K562 (cell line): ENCODE measurements around the gene GRWD1. TPM values are rescaled to one million over a fixed set of nuclear protein-coding genes. Genes with fewer than 3 reads are reported as not detected.

Experiments
- ATAC-seq: fragments of 200-7000 bp; cut with Tn5 transposase; 3 replicates; pipeline ENCODE4 v1.9.1; 2020; ENCODE audit warnings: moderate library complexity
- BruUV-seq: library from RNA; stranded (reverse); fragments of 400-500 nt; replicated peaks from 2 replicates; lab custom pipeline; 2021; lab: Mats Ljungman, UMichigan
- CTCF ChIA-PET: fragments of 300-600 bp; formaldehyde crosslinking; extraction: SDS; loops from one replicate; lab custom pipeline; 2021; ENCODE audit warnings: low intra/inter-chr PET ratio; lab: Yijun Ruan, JAX
- POLR2A ChIA-PET: fragments of 300-600, 350-650 bp; sonication (Branson Sonifier 250); formaldehyde crosslinking; extraction: SDS; loops from one replicate; lab custom pipeline; 2021; ENCODE audit warnings: antibody characterized with exemption, inconsistent platforms; lab: Yijun Ruan, JAX
- DNase-seq, 4 experiments: peaks; one replicate each; pipeline versions ENCODE4 v3.0.0 to v3.0.0-alpha.2; 2011 to 2018; ENCODE audit warnings: low spot score in 3 of 4, mixed read lengths in 3 of 4; ENCODE audit errors: extremely low read depth in 1 of 4
- FAIRE-seq: peaks from 2 replicates; lab custom pipeline; 2011; peaks lifted over from hg19 to GRCh38; lab: Jason Lieb, UNC
- H2AFZ ChIP-seq: 2 replicates; pipeline ENCODE4 v1.6.0; 2011; ENCODE audit warnings: low read depth, low read length, control low read depth, inconsistent platforms
- H3K27ac ChIP-seq: fragments of 200-600 bp; 3 replicates; pipeline ENCODE4 v1.8.0; 2011; ENCODE audit warnings: low read depth, mild to moderate bottlenecking, control low read depth, inconsistent platforms, low read length, moderate library complexity, mixed read lengths; ENCODE audit errors: extremely low read depth
- H3K27me3 ChIP-seq, 2 experiments: fragments of 300-600 bp in 1 of 2; 2 replicates in 1 of 2; 3 replicates in 1 of 2; pipeline versions ENCODE4 v1.6.0 to v1.8.0; 2011; ENCODE audit warnings: inconsistent platforms in 2 of 2, low read length in 2 of 2, mild to moderate bottlenecking in 1 of 2, mixed read lengths in 1 of 2, moderate library complexity in 1 of 2; ENCODE audit not compliant: control insufficient read depth in 2 of 2, insufficient read depth in 2 of 2
- H3K36me3 ChIP-seq: fragments of 300-600 bp; 3 replicates; pipeline ENCODE4 v1.8.0; 2011; ENCODE audit warnings: mild to moderate bottlenecking, low read length, inconsistent platforms; ENCODE audit not compliant: control insufficient read depth, insufficient read depth
- H3K4me1 ChIP-seq, 2 experiments: fragments of 200-600 bp in 1 of 2; replicated peaks in 1 of 2; 2 replicates in 1 of 2; 3 replicates in 1 of 2; pipeline versions ENCODE4 v1.5.1 to v1.8.0; 2011; ENCODE audit warnings: inconsistent platforms in 2 of 2, low read length in 2 of 2, mild to moderate bottlenecking in 1 of 2, mixed read lengths in 1 of 2, moderate library complexity in 1 of 2; ENCODE audit not compliant: control insufficient read depth in 2 of 2, insufficient read depth in 2 of 2
- H3K4me2 ChIP-seq: 2 replicates; pipeline ENCODE4 v1.6.1; 2011; ENCODE audit warnings: low read length, control low read depth, inconsistent platforms, mixed read lengths; ENCODE audit not compliant: insufficient read depth
- H3K4me3 ChIP-seq: fragments of 200-600 bp; sonication (generic), shearing (Covaris generic); 2 replicates; pipeline ENCODE4 v1.5.1; 2016; ENCODE audit warnings: control low read depth, inconsistent platforms
- H3K79me2 ChIP-seq: fragments of 200-600 bp; 3 replicates; pipeline ENCODE4 v1.8.0; 2011; ENCODE audit warnings: low read length, inconsistent platforms; ENCODE audit not compliant: control insufficient read depth, insufficient read depth
- H3K9ac ChIP-seq, 2 experiments: 2 replicates each; pipeline versions ENCODE4 v1.6.0 to v1.6.1; 2011; ENCODE audit warnings: low read depth in 2 of 2, low read length in 2 of 2, control low read depth in 1 of 2, inconsistent platforms in 1 of 2, mild to moderate bottlenecking in 1 of 2, mixed read lengths in 1 of 2; ENCODE audit not compliant: insufficient read depth in 1 of 2
- H3K9me1 ChIP-seq: one replicate; pipeline ENCODE4 v1.6.0; 2011; ENCODE audit warnings: inconsistent platforms, mild to moderate bottlenecking, low read length, moderate library complexity; ENCODE audit not compliant: control insufficient read depth, insufficient read depth
- H3K9me3 ChIP-seq: replicated peaks from 2 replicates; pipeline ENCODE4 v1.5.1; 2011; ENCODE audit warnings: low read depth, low read length, inconsistent platforms; ENCODE audit not compliant: control insufficient read depth, insufficient read depth
- H4K20me1 ChIP-seq: replicated peaks from 2 replicates; pipeline ENCODE4 v1.6.1; 2011; ENCODE audit warnings: low read length, inconsistent platforms, mixed read lengths; ENCODE audit not compliant: control insufficient read depth, insufficient read depth
- CHD2 ChIP-seq: IDR thresholded peaks from 2 replicates; pipeline ENCODE4 v1.6.1; 2011; ENCODE audit warnings: low read depth, low read length
- GABPB1 ChIP-seq: sonication (generic); formaldehyde crosslinking; IDR thresholded peaks from 2 replicates; pipeline ENCODE4 v1.8.0; 2022; ENCODE audit warnings: mild to moderate bottlenecking, missing genetic modification reagents
- KLF16 ChIP-seq: IDR thresholded peaks from 2 replicates; pipeline ENCODE4 v1.6.1; 2016; ENCODE audit warnings: antibody characterized with exemption
- KLF6 ChIP-seq: fragments of 250-450 bp; sonication (Bioruptor Pico); IDR thresholded peaks from 2 replicates; pipeline ENCODE4 v1.4.0; 2020; ENCODE audit warnings: mild to moderate bottlenecking, moderate library complexity, borderline replicate concordance
- NCOA1 ChIP-seq: fragments of 450-650 bp; IDR thresholded peaks from 2 replicates; pipeline ENCODE4 v1.6.1; 2016; ENCODE audit warnings: low read depth
- NFE2L1 ChIP-seq: fragments of 450-650 bp; IDR thresholded peaks from 2 replicates; pipeline ENCODE4 v1.6.1; 2016; ENCODE audit warnings: missing genetic modification characterization, low read depth, mild to moderate bottlenecking, missing compliant biosample characterization, moderate library complexity, borderline replicate concordance
- POLR2A ChIP-seq: fragments of 450-650 bp; conservative IDR thresholded peaks from 2 replicates; pipeline ENCODE4 v1.6.1; 2016
- RBM25 ChIP-seq: fragments of 200-400 bp; formaldehyde crosslinking; IDR thresholded peaks from 2 replicates; pipeline ENCODE4 v1.6.1; 2018; ENCODE audit warnings: low read length, low read depth, moderate library complexity; ENCODE audit not compliant: severe bottlenecking
- SMAD2 ChIP-seq: fragments of 150-350 bp; IDR thresholded peaks from 2 replicates; pipeline ENCODE4 v1.6.1; 2014; ENCODE audit warnings: low read depth, mild to moderate bottlenecking, low read length
- ZNF324 ChIP-seq: fragments of 250-450 bp; sonication (Bioruptor Pico); IDR thresholded peaks from 2 replicates; pipeline ENCODE4 v1.4.0; 2020; ENCODE audit warnings: mild to moderate bottlenecking
- ZNF444 ChIP-seq: fragments of 250-450 bp; sonication (Bioruptor Pico); IDR thresholded peaks from 2 replicates; pipeline ENCODE4 v1.4.0; 2020; ENCODE audit warnings: mild to moderate bottlenecking, moderate library complexity
- WGBS: fragments of 100-300 bp; shearing (Covaris generic); methylation state at CpG from one replicate; pipeline ENCODE4 v1.1.6; 2016; ENCODE audit warnings: low coverage, mixed read lengths; ENCODE audit not compliant: insufficient coverage; ENCODE audit errors: missing lambda C conversion rate; 5-methylcytosine and 5-hydroxymethylcytosine counted together
- in situ Hi-C: fragments of 300-500 bp; cut with MboI; formaldehyde crosslinking; loops from 4 replicates; pipeline ENCODE4 v1.15.0; 2018; ENCODE audit warnings: inconsistent platforms, mixed read lengths
- intact Hi-C: fragments of 100-400 bp; cut with micrococcal nuclease; formaldehyde crosslinking; loops from 2 replicates; pipeline ENCODE4 v1.14.2; 2022
- polyA plus RNA-seq, 8 experiments: library from polyadenylated mRNA; depleted of rRNA in 4 of 8; stranded (reverse) in 5 of 8; unstranded in 3 of 8; fragments of >200 nt; fragmentation: Nextera tagmentation in 2 of 8; fragmentation: Illumina TruSeq in 1 of 8; extraction: Ambion mirVana in 2 of 8; extraction: Trizol in 1 of 8; gene quantifications; 2 replicates each; pipeline versions ENCODE4 v1.2.1 to v1.2.3, GENCODE V29; 2011 to 2014; ENCODE audit warnings: inconsistent platforms in 1 of 8, missing spikeins in 1 of 8
- total RNA-seq, 7 experiments: library from RNA; depleted of rRNA in 6 of 7; stranded (reverse); fragments of >200 nt in 6 of 7; fragmentation: Illumina TruSeq in 2 of 7; extraction: Trizol in 2 of 7; gene quantifications; 2 replicates each; pipeline versions ENCODE4 v1.2.1 to v1.2.3, GENCODE V29; 2011 to 2021; ENCODE audit warnings: low replicate concordance in 1 of 7
- TF ChIP-seq, protein P1 (sequence below), 2 experiments: fragments of 200-800 bp in 1 of 2; sonication (Bioruptor generic) in 1 of 2; sonication (generic) in 1 of 2; formaldehyde crosslinking in 1 of 2; IDR thresholded peaks in 1 of 2; conservative IDR thresholded peaks in 1 of 2; 2 replicates each; pipeline versions ENCODE4 v1.5.0 to v1.6.1; 2016 to 2020; ENCODE audit warnings: missing compliant biosample characterization in 1 of 2, missing genetic modification characterization in 1 of 2, missing genetic modification reagents in 1 of 2
- TF ChIP-seq, protein P2 (sequence below): sonication (generic); formaldehyde crosslinking; IDR thresholded peaks from 2 replicates; pipeline ENCODE4 v1.8.1; 2023; ENCODE audit warnings: mild to moderate bottlenecking, missing genetic modification reagents
- TF ChIP-seq, protein P3 (sequence below): fragments of 450-650 bp; IDR thresholded peaks from 2 replicates; pipeline ENCODE4 v1.6.1; 2016; ENCODE audit warnings: borderline replicate concordance

The GRWD1 gene
- total and polyA plus RNA-seq, 9 of the 15 experiments (the other 6 are each of a cell fraction or from before 2014, with no cell fraction given): 1.5 to 87.2 (median 24.5) TPM

DNA sequence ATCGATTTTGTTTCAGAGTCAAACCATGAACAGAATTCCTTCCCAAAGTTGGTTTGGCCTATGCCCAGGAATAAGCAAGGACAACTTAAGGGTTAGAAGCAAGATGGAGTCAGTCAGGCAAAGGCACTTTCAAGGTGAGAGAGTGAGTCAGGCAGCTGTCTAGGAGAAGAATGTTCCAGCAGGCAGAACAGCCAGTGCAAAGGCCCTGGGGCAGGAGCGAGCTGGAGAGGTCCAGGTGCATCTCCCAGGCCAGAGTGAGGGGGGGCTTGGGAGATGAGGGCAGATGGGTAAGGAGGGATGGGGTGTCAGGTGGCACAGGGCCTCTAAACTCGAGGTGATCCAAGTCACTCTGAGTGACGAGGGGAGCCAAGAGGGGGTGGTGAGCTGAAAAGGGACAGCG is 9.2 kb upstream of the GRWD1 start:
- BruUV-seq: no TSS peak
- no peak for ATAC-seq
- in situ Hi-C loops: no loop called here
- H3K9me1 ChIP-seq: no peaks in the 10 kb centered on the region
- peak; percentile 6 for FAIRE-seq
- peak in 1 of 4 experiments; percentile 16 for DNase-seq
- no peak overlapping the region for H3K4me3 ChIP-seq
- no peak overlapping the region for H3K9ac ChIP-seq
- no peaks in the 10 kb centered on the region for H3K27me3 ChIP-seq
- intact Hi-C loops: no loop called here
- CTCF ChIA-PET: no interaction called here
- no peaks in the 10 kb centered on the region for H4K20me1 ChIP-seq
- no peak overlapping the region for H2AFZ ChIP-seq
- H3K36me3 ChIP-seq: peaks cover 38% of the 10 kb centered on the region; the same call in 1 of the 3 replicates
- no peak overlapping the region for H3K4me2 ChIP-seq
- H3K79me2 ChIP-seq: no peaks in the 10 kb centered on the region
- H3K27ac ChIP-seq: no peak overlapping the region
- WGBS: 79% methylated on average over 5 of the region's 5 CpGs
- H3K9me3 ChIP-seq: no peaks in the 10 kb centered on the region
- POLR2A ChIA-PET: interaction anchor here (0.5 kb wide), 1 partner anchor 326 kb away, joined by 3 read pairs; no protein-coding TSS in a partner anchor
- 0 out of 2 replicates have a peak, but pooled peaks have one; percentile 14 for TF ChIP-seq POLR2A
- TF ChIP-seq SMAD2: no peak
- TF ChIP-seq CHD2: no peak
- no peak for TF ChIP-seq NCOA1
- TF ChIP-seq RBM25: peak; percentile 28
- TF ChIP-seq NFE2L1: no peak
- TF ChIP-seq ZNF324 (CRISPR knock-in tag): no peak
- TF ChIP-seq KLF16: no peak
- TF ChIP-seq KLF6: no peak
- no peak for TF ChIP-seq ZNF444 (CRISPR knock-in tag)
- TF ChIP-seq, protein P1, sequence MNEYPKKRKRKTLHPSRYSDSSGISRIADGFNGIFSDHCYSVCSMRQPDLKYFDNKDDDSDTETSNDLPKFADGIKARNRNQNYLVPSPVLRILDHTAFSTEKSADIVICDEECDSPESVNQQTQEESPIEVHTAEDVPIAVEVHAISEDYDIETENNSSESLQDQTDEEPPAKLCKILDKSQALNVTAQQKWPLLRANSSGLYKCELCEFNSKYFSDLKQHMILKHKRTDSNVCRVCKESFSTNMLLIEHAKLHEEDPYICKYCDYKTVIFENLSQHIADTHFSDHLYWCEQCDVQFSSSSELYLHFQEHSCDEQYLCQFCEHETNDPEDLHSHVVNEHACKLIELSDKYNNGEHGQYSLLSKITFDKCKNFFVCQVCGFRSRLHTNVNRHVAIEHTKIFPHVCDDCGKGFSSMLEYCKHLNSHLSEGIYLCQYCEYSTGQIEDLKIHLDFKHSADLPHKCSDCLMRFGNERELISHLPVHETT (CRISPR knock-in tag; conservative IDR thresholded peaks at IDR 0.05 in 1 of 2, IDR thresholded peaks at IDR 0.05 in 1 of 2): no peak
- TF ChIP-seq, protein P2, sequence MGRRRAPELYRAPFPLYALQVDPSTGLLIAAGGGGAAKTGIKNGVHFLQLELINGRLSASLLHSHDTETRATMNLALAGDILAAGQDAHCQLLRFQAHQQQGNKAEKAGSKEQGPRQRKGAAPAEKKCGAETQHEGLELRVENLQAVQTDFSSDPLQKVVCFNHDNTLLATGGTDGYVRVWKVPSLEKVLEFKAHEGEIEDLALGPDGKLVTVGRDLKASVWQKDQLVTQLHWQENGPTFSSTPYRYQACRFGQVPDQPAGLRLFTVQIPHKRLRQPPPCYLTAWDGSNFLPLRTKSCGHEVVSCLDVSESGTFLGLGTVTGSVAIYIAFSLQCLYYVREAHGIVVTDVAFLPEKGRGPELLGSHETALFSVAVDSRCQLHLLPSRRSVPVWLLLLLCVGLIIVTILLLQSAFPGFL: no peak
- no peak for TF ChIP-seq GABPB1 (CRISPR knock-in tag)
- TF ChIP-seq, protein P3, sequence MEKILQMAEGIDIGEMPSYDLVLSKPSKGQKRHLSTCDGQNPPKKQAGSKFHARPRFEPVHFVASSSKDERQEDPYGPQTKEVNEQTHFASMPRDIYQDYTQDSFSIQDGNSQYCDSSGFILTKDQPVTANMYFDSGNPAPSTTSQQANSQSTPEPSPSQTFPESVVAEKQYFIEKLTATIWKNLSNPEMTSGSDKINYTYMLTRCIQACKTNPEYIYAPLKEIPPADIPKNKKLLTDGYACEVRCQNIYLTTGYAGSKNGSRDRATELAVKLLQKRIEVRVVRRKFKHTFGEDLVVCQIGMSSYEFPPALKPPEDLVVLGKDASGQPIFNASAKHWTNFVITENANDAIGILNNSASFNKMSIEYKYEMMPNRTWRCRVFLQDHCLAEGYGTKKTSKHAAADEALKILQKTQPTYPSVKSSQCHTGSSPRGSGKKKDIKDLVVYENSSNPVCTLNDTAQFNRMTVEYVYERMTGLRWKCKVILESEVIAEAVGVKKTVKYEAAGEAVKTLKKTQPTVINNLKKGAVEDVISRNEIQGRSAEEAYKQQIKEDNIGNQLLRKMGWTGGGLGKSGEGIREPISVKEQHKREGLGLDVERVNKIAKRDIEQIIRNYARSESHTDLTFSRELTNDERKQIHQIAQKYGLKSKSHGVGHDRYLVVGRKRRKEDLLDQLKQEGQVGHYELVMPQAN: no peak
- peaks cover 0 to under 1% of the 10 kb centered on the region in 2 experiments; a peak in 1 of 5 replicates for H3K4me1 ChIP-seq
